Kidney epithelial cell (primary cell): ENCODE results near the gene HERPUD2. TPM values are rescaled to one million over a fixed set of nuclear protein-coding genes. Genes with fewer than 3 reads are reported as not detected.

Experiments used
- DNase-seq: peaks from one replicate; pipeline ENCODE4 v3.0.0-alpha.2; 2010; ENCODE audit warnings: low read depth
- H3K27me3 ChIP-seq: 2 replicates; pipeline ENCODE4 v1.6.0; 2011; ENCODE audit warnings: low read length; ENCODE audit not compliant: control insufficient read depth, insufficient read depth
- H3K36me3 ChIP-seq: 2 replicates; pipeline ENCODE4 v1.5.1; 2011; ENCODE audit warnings: low read length; ENCODE audit not compliant: control insufficient read depth, insufficient read depth
- H3K4me3 ChIP-seq: 2 replicates; pipeline ENCODE4 v1.5.1; 2011; ENCODE audit warnings: low read depth, mild to moderate bottlenecking, control low read depth, low read length
- CTCF ChIP-seq: IDR thresholded peaks from 2 replicates; pipeline ENCODE4 v1.5.1; 2011; ENCODE audit warnings: mild to moderate bottlenecking, moderate library complexity, low read length, control low read depth, inconsistent platforms; ENCODE audit not compliant: insufficient read depth, poor library complexity, severe bottlenecking
- total RNA-seq: library from RNA; depleted of rRNA; stranded (reverse); fragments of >200 nt; gene quantifications from 2 replicates; pipeline ENCODE4 v1.2.3, GENCODE V29; 2015

The HERPUD2 gene
- total RNA-seq, 1 donor from 2014 or later: 29.4 TPM

- DNase-seq: no peak
Observed at GRCh38 chr7:35630024-35630972, 64.6 kb downstream of the HERPUD2 start.

GRCh38 chr7:35624299-35625186, 70.4 kb downstream of the HERPUD2 start:
- H3K27me3 ChIP-seq: no peaks in the 10 kb centered on the region
- H3K4me3 ChIP-seq: no peak overlapping the region
- H3K36me3 ChIP-seq: no peaks in the 10 kb centered on the region
- DNase-seq: no peak
- TF ChIP-seq CTCF: peak; percentile 87

More at GRCh38 chr7:35630024-35630972, 64.6 kb downstream of the HERPUD2 start:
- no peak for TF ChIP-seq CTCF
- Histone ChIP-seq H3K27me3 (no peaks in the 10 kb centered on the region), H3K36me3 (no peaks in the 10 kb centered on the region), H3K4me3 (no peak overlapping the region)

GRCh38 chr7:35623381-35623780, 71.6 kb downstream of the HERPUD2 start:
- no peaks in the 10 kb centered on the region for H3K36me3 ChIP-seq
- no peaks in the 10 kb centered on the region for H3K27me3 ChIP-seq
- DNase-seq: no peak
- TF ChIP-seq CTCF: no peak
- H3K4me3 ChIP-seq: no peak overlapping the region

- H3K4me3 ChIP-seq: no peak overlapping the region
- no peak for DNase-seq
- H3K27me3 ChIP-seq: no peaks in the 10 kb centered on the region
- no peak for TF ChIP-seq CTCF
- no peaks in the 10 kb centered on the region for H3K36me3 ChIP-seq
Observed at GRCh38 chr7:35619863-35620262, 75.1 kb downstream of the HERPUD2 start.

GRCh38 chr7:35617041-35617440, 77.9 kb downstream of the HERPUD2 start:
- Histone ChIP-seq H3K27me3 (no peaks in the 10 kb centered on the region), H3K4me3 (no peak overlapping the region), H3K36me3 (no peaks in the 10 kb centered on the region)
- DNase-seq: no peak
- TF ChIP-seq CTCF: no peak
